Stimulated activated CD8-positive, alpha-beta memory T cell treated with anti-CD3 and anti-CD28 coated beads, Interleukin-7, amount 100 ng/mL, for 1 hour (primary cell): ENCODE data around the gene UGT1A4.

ENCODE experiments used
- DNase-seq, 2 donors: peaks; one replicate each; pipeline ENCODE4 v3.0.0-alpha.2; 2020; ENCODE audit warnings: low read depth in 2 of 2

Gene UGT1A4

DNA sequence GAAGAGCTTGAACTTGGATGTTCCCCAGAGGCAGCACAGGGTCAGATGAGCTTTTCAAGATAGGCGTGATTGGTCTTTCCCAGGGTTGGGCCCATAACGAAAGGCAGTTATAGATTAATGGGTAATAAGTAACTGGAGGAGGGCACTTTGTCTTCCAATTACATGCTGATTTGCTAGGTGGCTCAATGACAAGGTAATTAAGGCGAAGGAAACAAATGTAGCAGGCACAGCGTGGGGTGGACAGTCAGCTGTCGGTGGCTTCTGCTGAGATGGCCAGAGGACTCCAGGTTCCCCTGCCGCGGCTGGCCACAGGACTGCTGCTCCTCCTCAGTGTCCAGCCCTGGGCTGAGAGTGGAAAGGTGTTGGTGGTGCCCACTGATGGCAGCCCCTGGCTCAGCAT, at the start of gene UGT1A4:
Gene UGT1A4, plus strand, starts transcription at position 185 of the 400 bp plus-strand sequence. Its CDS starts 85 bp downstream, at position 270.
- DNase-seq = no peak

DNA sequence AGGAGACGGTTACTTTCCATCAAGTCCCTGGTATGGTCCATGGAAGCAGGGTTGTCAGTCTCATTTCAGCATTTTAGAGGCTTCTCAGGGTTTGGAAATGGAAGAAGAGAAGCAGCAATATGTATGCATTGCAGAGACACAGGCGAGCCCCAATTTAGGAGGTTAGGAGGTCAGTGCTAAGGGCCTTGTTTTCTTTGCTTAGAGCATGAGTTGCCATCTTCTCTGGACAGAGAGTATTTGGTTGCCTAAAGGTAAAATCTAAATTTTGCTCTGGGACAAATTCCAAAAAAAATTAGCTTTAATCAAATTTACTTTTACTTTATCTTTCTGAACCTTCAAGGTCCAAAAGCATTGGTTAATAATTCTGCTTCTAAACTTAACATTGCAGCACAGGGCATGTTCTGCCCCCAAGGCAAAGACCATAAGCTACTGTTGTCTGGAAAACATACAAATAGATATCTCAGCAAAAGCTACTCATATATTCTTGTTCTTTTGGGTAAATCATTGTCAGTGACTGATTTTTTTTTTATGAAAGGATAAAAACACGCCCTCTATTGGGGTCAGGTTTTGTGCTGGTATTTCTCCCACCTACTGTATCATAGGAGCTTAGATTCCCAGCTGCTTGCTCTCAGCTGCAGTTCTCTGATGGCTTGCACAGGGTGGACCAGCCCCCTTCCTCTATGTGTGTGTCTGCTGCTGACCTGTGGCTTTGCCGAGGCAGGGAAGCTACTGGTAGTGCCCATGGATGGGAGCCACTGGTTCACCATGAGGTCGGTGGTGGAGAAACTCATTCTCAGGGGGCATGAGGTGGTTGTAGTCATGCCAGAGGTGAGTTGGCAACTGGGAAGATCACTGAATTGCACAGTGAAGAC, 47.0 kb upstream of the UGT1A4 start, which contains the start of gene UGT1A9:
Gene UGT1A9, plus strand, starts transcription at position 609 of the 872 bp plus-strand sequence. Its CDS starts 37 bp downstream, at position 646.
- no peak for DNase-seq

DNA sequence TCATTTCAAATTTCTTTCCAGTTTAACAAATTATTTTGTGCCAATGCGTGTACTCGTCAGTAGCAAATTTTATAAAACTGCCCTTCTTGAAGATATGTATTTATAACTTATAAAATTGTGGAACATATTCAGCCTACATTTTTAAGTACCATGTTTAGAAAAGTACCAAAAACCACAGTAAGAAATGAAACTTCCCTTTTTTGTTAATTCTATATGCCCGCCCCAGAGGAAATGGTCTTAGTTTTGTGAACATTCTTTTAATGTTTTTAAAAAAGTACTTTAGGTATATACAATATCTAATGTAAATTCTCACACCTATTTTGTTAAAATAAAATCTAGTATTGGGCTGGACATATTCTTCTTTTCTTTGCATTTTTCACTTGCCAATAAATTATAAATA, 45.6 kb upstream of the UGT1A4 start:
- DNase-seq = no peak

DNA sequence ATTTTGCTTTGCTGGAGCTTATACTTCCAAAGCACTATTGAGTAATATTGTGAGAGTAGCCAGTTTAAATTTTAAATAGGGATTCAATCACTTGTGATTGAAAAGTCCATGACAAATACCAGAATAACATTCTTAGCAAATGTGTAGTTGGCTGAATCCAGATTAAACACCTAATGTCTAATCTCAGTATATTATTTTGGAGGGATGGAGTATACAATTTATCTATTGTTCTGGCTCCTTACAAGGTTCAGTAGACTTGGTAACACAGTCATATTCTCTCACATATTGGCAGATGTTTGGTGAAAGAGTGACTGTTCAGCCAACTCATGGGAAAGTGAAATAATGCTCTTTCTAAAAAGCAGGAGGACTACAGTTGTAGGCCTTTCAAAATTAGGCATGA, 44.6 kb upstream of the UGT1A4 start:
- no peak for DNase-seq

DNA sequence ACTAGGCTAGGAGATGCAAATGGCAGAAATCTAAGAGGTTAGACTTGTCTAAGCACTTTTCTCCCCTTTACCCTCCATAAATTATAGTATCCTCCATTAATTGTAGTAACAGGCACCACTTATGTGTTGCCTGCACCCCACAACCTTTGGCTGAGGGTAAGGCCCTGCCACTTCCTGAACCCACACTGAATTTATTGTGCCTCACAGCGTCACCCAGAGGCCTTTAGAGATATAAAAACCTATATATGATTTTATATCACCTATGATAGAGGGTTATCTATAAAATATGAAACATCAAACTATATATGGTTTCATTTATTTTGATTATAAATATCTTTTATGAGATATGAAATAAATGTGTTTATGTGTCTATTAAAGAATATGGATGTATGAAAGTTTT, 44.2 kb upstream of the UGT1A4 start:
- no peak for DNase-seq

DNA sequence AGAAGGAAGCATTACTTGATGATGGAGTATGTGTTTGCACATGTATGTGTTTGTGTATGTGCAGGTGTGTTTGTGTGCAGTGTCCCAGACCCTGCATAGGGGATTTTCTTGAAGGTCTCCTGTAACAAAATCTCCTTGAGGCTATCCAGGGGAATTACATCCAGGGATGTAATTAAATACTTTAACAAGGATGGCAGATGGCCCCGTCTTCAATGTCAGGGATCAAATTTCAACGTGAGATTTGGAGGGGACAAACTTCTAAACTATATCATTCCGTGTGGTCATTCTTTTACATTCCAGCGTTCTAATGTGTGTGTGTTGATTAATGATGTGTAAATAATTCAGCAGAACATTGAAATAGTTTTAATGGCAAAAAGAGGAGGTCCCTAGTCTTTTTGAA, 43.5 kb upstream of the UGT1A4 start:
- DNase-seq = no peak

DNA sequence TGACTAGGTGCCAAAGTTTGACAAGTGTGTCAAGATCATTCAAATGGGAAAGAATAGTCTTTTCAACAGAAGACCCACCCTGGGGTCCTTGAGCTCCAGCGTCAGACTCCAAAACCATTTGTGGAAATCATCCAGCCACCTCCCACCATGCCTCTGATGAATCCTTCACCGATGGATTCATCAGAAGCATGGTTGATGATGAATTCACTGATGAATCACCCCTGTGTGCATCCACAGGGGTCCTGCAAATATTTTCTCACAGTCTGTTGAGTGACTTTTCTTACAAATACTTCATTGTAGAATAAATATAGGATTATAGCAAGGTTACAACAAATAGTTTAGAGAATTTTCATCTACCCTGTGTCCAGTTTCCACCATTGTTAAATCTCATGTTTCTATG, 42.5 kb upstream of the UGT1A4 start:
- DNase-seq = no peak

DNA sequence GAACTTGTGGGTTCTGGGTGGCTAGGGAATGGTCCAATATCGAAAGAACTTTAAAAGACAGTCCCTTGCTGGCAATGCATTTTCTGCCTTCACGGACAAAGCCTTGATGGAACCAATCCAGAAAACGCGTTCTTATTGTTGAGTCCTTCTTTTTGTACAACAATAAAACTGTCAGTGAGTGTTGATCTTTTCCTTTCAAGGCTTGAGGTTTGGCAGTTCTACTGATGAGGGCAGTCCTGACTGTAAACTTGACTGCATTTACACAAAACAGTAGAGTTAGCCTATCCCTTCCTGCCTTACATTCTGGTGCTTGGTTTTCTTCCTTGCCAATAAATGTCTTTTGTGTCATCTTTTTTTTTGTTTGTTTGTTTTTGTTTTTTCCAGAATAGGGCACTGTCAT, 39.3 kb upstream of the UGT1A4 start:
- DNase-seq = no peak

DNA sequence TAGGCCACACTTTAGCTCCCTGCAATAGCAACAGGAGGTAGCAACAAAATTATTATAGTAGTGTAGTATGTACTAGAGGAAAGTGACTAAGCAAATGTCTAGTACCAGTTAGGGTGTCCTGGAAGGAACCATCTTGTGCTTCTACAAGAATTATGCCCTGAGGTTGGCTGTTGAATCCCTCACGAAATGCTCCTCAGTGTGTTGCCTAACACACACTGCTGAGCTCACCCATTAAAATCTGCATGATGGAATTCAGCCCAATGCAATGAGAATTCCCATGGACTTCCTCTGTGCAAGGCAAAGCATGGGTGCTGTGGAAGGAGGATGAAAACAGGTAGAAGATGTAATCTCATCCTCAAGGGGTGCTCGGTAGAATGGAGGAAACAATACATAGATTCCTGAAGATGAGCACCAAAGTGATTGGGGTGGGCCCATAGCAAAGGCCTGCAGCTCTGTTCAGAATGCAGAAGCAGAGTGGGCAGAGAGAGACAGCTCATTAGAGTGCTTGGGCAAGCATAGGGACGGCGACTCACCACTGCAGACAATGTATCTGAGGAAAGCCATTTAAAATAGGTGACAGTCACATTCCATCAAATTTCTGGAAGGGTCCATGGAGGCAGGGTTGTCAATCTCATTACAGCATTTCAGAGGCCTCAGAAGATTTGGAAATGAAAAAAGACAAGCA, 38.0 kb upstream of the UGT1A4 start:
- DNase-seq = no peak

DNA sequence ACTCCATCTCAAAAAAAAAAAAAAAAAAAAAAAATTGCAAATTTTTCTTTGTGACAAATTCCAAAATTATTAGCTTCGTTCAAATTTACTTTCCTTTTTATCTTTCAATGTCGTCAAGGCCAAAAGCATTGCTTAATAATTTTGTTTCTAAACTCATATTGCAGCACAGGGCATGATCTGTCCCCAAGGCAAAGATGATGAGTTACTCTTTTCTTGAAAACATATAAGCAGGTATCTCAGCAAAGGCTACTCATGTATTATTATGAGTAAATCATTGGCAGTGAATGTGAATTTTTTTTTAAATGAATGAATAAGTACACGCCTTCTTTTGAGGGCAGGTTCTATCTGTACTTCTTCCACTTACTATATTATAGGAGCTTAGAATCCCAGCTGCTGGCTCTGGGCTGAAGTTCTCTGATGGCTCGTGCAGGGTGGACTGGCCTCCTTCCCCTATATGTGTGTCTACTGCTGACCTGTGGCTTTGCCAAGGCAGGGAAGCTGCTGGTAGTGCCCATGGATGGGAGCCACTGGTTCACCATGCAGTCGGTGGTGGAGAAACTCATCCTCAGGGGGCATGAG, 36.9 kb upstream of the UGT1A4 start, which contains the start of gene UGT1A7:
Gene UGT1A7, plus strand, starts transcription at position 381 of the 579 bp plus-strand sequence. Its CDS starts 37 bp downstream, at position 418.
- no peak for DNase-seq

DNA sequence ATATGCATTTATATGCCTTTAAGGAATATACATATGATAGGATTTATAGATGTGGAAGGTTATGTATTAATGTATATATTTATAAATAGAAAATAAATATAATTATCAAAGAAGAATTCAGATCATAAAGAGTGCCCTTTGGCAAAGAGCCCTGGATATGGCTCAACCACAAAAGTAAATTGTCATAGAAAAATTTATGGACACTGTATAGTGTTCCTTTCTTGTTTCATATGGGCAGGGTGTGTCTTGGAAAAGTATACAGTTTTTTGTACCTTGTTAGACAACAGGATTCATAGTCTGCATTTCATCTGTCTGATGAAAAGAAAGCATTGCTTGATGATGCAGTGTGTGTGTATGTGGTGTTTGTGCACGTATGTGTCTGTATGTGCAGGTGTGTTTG, 33.9 kb upstream of the UGT1A4 start:
- no peak for DNase-seq

DNA sequence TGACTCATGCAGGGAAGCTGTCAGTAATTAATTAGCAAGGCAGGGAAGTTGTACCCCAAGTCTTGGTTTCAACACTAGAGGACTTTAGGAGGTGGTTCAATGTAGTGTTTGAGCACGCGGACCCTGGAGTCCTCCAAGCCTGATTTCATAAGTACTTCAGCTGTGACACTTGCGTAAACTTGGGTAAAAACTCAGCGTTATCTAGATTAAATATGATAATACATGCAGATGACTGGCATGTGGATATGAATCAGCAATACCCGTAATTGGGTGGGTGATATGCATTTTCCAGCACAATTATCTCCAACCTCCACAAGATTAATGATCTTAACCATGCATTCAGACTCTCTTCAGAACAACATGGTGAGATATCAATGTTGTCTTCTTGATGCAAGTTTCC, 31.6 kb upstream of the UGT1A4 start:
- DNase-seq = no peak

DNA sequence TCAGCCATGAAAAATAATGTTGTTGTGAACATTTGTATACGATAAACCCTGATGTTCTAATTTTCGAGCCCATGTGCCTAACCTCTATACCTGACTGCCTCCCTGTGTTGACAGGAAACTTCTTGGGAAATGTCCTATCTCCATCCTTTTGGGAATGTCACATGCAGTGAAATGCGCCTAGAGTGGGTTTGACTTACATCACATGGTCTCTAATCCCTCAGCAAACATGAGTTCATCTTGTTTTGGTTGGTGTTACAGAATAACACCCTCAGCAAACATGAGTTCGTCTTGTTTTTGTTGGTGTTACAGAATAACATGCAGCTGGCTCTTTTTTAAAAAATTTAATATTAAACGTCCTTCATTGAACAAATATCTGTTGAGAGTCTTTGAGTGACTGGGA, 30.2 kb upstream of the UGT1A4 start:
- DNase-seq = no peak

DNA sequence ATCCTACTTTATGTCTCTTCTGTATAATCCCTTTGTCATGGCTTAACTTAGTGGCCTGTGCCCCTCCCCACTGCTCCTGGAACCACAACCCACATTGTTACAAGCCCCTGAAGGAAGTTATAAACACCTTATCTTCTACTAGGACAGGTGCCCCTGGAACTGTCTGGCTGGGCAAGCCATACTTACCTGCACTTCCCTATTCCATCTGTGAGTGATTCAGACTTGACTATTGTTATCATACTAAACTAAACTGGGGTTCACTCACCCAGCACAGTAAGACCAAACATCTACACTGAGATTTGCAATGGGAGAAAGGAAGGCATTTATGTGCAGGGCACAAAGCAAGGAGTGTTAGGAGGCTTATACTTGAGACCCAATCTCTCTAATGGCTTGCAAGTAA, 29.5 kb upstream of the UGT1A4 start:
- DNase-seq = no peak

DNA sequence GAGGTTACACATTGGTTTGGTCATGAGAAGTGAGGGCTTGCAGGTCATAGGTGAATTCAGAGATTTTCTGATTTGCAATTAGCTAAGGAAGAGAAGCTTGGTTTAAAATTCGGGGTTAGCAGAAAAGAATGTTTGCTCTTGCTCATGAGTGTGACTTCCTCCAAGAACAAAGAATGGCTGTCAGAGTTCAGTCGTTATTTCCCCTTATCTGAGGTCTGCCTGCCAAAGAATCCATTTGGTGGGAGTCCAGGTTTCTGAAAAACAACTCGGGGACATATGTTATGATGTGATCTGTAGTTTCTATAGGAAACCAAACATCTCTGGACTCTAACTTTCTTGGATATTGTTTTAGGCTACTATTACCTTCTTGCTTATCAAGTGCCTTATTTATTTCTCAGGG, 29.0 kb upstream of the UGT1A4 start:
- DNase-seq = no peak

DNA sequence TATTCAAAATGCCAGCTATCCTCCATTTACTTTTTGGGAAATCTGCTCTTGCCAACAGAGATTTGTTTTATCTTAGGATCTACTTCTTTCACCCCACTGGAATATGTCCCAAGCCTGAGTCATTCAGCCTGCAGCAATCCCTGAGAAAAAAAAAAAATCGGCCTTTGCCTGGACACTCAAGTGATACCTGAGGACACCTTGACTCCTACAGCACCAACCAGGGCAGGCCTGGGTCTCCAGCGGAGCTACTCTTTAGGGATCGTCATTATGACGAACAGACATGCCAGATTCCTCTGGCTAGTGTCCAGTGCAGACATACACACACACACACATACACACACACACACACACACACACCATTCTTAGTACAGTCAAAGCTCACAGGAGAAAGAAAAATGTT, 28.1 kb upstream of the UGT1A4 start:
- DNase-seq = no peak

DNA sequence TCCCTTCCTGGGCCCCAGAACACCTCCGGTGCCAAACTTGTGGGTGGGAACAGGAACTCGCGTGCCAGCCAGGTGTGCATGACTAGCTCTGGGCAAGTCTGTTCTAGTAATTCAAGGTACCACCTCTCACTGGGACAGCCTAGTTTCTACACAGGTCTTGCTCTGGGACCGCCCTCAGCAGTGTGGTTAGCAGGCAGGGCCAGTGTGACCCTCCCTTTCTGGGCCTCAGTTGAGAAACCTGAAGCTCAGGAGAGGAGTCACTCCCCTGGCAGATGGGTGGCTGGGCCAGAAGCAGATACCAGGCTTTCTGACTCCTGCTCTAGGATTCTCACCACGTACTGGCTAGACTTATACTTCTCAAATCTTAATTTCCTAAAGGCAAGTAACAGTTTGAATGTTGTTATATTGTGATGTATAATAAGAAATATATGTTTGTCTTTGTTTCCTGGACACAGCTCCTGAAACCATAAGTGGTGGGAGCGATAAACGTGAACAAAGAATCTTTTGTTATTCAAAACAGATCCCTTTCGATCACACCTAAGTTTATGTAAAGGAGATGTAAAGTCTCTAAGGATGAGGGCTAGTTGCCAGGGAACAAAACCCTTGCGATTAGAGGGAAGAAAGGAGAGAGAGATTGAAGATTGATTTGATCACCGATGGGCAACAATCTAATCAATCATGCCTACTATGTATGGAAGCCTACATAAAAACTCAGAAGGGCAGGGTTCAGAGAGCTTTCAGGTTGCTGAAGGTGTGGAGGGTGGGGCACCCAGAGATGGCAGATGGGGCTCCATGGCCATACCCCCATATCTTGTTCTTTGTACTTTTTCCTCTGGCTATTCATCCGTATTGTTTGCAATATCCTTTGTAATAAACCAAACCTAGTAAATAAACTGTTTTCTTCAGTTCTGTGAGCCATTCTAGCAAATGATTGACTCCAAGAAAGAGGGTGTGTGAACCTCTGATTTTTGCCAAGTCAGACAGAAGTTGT, 26.8 kb upstream of the UGT1A4 start:
- DNase-seq = no peak

DNA sequence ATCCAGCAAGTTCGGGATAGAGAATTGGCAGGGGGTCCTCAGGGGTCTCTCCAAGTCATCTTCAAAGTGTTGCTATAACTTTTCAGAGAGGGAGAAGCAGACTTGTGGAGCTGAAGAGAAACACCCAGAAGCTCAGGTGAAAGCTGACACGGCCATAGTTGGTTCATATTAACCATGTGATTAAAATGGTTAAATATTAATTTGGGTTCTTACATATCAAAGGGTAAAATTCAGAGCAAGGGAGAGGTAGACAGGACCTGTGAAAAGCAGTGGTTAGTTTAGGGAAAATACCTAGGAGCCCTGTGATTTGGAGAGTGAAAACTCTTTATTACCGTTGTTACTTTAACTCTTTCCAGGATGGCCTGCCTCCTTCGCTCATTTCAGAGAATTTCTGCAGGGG, 25.9 kb upstream of the UGT1A4 start, which contains the start of gene UGT1A6:
Gene UGT1A6, plus strand, starts transcription at position 243 of the 400 bp plus-strand sequence. Its CDS starts 115 bp downstream, at position 358.
- DNase-seq = no peak

DNA sequence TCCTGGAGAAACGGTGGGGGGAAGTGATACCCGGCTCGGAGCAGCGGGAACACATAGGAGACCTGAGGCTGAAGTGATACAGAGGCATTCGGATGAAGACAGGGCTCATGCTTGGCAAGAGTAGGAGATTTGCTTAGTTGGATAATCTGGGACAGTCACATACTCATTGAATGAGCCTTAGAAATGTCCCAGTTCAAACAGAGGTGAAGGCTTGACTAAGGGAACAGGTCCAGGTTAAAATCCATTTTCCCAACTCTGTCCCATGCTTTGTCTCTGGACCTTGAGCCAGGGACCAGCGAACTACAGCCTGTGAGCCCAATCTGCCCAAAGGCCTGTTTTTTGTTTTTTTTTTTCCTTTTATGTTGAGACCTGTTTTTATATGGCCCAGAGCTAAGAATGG, 24.6 kb upstream of the UGT1A4 start:
- DNase-seq = no peak

DNA sequence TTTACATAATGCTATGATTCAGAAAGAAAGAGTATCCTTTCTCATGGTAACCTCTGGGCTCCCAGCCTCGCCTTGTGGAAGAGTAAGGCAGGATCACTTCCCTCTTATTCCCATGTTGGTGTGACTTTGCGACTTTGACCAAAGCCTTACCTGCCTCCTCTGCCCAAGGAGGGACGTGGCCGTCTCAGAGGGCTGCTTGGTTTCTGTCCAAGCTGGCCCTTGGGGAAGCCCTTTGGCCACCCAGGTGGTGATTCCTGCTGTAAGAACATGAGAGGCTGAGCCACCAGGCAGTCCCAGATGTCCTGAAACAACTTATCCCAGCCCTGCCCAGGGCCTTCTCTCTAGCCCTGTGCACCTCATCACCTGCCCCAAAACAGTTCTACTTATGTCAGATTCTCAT, 19.8 kb upstream of the UGT1A4 start:
- no peak for DNase-seq

DNA sequence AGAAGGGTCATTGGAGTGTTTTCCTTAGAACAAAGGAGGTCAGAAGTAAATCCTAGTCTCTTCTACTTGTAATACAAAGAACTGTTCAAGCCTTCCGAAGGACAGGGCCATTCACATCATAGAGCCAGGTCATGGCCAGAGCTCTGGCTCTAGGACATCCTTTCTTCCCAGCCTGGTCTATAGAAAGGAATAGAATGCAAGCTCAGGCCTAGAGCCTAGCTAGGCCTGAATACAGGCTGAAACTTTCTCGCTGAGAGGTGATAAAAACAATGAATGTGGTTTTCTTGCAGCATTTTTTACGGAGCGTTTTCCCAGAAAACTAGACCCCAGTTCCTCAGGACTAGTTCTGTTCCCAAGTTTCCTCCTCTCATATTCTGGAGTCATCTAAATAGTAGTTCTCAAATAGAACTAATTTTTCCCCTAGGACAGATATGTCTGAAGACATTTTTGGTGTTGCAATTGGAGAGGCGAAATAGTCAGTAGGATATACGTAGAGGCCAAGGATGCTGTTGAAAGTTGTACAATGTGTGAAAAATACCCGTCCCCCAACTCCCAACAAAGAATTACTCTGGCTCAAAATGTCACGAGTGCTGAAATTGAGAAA, 19.0 kb upstream of the UGT1A4 start:
- DNase-seq = no peak
